Urinary bladder (tissue), 4 donors: Measurements from ENCODE around the gene OSM. TPM values are rescaled to one million over a fixed set of nuclear protein-coding genes. Genes with fewer than 3 reads are reported as not detected.
A peak's percentile ranks its signal among the peaks of the same experiment; 100 is the strongest.

ENCODE experiments used
- DNase-seq: peaks from one replicate; pipeline ENCODE4 v3.0.0-alpha.2; 2015; ENCODE audit errors: extremely low spot score
- H3K27ac ChIP-seq: one replicate; pipeline ENCODE4 v1.5.1; 2013; ENCODE audit warnings: low read depth, mild to moderate bottlenecking, moderate library complexity
- H3K36me3 ChIP-seq: one replicate; pipeline ENCODE4 v1.6.1; 2013; ENCODE audit warnings: mild to moderate bottlenecking, moderate library complexity; ENCODE audit not compliant: insufficient read depth
- H3K4me1 ChIP-seq: one replicate; pipeline ENCODE4 v1.6.1; 2013; ENCODE audit warnings: mild to moderate bottlenecking, moderate library complexity; ENCODE audit not compliant: insufficient read depth
- H3K4me3 ChIP-seq: one replicate; pipeline ENCODE4 v1.5.1; 2013; ENCODE audit warnings: low read depth, low read length
- WGBS: extraction: QIAGEN DNeasy Blood & Tissue Kit; methylation state at CpG from one replicate; pipeline ENCODE4 v1.1.7; 2013; 5-methylcytosine and 5-hydroxymethylcytosine counted together
- polyA plus RNA-seq: library from polyadenylated mRNA; stranded (reverse); fragments of 200-250 nt; gene quantifications from one replicate; pipeline ENCODE4 v1.2.3, GENCODE V29; 2013
- total RNA-seq: library from RNA; depleted of rRNA; stranded (reverse); fragments of >200 nt; gene quantifications from one replicate; pipeline ENCODE4 v1.2.3, GENCODE V29; 2014
- donor health status: healthy with polysubstance abuse.
- donor health status: healthy.

The OSM gene
- total and polyA plus RNA-seq, 2 donors: 0.32 to 1.3 TPM

DNA sequence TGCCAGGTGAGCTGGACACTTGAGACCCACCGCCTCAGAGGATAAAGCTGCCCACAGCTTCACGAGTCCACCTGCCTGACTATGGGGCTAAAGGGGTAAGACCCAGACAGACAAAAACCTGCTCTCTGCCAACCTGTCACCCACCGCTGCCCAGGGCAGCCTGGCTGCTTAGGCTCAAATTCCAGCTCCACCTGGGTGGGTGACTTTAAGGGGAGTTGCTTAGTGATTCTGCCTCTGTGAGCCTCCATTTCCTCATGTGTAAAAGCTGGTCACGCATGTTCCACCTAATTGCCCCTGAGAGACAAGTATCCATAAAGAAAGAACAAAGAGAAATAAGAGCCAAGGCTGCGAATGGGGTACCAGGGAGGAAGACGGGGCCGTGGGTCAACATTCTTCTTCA, 26.4 kb upstream of the OSM start:
- Histone ChIP-seq H3K36me3 (peaks cover 2% of the 10 kb centered on the region), H3K27ac (no peak overlapping the region), H3K4me3 (no peak overlapping the region), H3K4me1 (no peaks in the 10 kb centered on the region)
- WGBS: 92% methylated on average over 7 of the region's 7 CpGs
- no peak for DNase-seq

DNA sequence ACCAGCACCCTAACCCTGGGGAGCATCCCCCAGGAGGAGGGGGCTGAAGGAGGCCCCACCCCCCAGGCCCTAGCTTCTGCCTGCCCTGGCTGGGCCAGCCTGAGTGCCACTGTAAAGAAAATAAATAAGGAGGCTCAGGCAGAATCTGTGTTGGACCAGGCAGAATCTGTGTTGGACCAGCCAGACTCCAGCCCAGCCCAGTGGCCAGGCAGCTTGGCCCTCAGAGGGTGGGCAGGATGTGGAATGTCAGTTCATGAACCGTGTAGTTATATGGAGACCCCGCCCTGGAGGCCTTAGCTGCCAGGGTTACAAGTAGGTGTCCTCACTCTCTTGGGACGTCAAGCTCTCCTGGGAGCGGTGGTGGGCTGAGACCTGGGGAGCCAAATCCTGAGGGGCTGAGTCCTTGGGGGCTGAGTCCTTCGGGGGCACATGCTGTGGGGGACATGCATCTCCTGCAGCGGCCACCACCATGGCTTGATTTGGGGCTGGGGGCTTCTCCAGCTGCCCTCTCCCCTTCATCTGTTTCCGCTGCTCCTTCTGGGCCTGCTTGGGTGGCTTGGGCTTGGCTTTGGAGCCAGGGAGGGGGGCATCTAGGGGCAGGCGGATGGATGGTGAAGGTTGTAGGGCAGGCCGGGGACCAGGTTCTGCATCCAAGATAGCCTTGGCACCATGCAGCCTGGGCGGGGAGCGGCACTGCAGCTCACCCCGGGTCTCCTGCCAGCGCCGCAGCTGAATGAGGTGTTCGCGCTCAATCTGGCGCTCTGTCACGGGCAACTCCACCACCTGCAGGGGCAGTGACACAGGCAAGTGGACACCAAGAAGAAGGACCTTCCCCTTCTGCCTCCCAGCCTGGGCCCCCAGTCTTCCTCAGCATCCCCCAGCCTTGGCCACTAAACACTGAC, 25.7 kb upstream of the OSM start:
- Histone ChIP-seq H3K4me3 (no peak overlapping the region), H3K36me3 (peaks cover 2% of the 10 kb centered on the region), H3K27ac (no peak overlapping the region), H3K4me1 (no peaks in the 10 kb centered on the region)
- DNase-seq: no peak
- WGBS: 89% methylated on average over 18 of the region's 18 CpGs

DNA sequence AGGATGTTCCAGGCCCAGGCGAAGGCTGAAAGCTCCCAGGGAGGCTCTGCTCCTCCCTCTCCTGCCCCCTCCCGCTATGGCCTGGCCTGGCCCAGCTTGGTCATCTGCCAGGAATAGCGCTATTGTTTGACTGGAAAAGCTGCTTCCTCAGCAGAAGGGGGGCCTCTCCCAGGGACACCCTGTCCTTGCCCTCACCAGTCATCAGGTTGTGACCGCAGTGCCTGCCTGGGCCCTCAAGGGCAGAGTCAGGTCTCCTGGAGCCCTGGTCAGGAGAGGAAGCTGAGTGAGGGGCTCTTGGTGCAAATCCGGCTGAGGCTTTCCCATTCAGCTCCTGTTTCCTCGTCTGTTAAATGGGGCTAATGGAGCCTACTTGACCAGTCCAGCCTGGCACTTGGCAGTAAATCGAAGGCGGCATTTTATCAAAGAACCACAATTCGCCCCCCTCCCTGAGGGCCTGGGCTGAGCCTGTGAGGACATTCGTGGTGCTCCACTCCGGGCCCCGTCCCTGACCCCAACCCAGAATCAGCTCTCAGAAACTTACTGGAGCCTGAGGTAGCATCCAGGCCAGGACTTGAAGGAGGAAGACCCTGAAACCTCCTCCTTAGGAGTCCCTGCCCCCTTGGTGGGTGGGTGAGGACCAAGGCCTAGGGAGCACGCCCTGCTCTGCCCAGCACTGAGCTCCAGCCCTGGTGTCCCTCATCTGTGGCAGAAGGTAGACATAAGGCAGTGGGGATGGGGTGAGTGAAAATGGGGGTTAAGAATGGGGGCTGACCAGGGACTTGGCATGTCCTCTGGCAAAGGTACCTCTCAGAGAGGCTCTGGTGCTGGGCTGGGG, 24.6 kb upstream of the OSM start:
- H3K36me3 ChIP-seq: peaks cover 2% of the 10 kb centered on the region
- H3K4me3 ChIP-seq: no peak overlapping the region
- peak overlapping the region; percentile 84 for H3K27ac ChIP-seq
- no peak for DNase-seq
- H3K4me1 ChIP-seq: no peaks in the 10 kb centered on the region
- 54% methylated on average over 13 of the region's 13 CpGs for WGBS

DNA sequence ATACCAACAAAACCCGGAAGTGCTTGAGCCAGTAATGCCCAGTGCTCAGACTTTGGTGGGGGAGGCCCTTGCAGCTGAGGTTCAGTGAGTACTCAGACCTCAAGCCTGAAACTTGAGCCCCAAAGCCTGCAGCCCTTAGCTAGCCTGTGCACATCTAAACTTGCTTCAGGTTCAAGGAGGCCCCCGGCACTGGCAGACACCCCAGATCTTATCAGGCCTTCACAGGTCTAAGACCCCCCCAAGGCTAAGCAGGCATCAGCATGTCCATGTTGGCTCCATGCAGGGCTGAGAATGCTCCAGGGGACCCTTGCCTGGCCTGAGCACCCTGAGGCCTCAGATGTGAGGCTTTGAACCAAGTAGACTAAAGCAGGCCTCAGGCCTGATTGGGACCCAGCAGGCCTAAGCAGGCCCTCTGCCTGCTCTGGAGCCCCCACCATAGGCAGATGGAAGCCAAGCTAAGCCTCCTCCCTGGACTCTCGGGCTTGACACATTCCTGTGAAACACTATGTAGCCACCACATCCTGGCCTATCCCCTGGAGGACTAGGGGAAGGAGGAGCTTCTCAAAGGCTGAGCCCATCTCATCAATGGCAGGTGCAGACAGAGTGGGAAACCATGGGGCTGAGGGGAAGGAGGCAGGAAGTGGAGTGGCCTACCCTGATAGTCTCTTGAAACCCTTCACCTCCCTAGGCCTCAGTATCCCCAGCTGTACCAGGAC, 23.8 kb upstream of the OSM start:
- Histone ChIP-seq H3K36me3 (peaks cover 2% of the 10 kb centered on the region), H3K4me1 (no peaks in the 10 kb centered on the region), H3K4me3 (no peak overlapping the region), H3K27ac (peak overlapping the region; percentile 84)
- no peak for DNase-seq
- WGBS: 31% methylated on average over 3 of the region's 3 CpGs

DNA sequence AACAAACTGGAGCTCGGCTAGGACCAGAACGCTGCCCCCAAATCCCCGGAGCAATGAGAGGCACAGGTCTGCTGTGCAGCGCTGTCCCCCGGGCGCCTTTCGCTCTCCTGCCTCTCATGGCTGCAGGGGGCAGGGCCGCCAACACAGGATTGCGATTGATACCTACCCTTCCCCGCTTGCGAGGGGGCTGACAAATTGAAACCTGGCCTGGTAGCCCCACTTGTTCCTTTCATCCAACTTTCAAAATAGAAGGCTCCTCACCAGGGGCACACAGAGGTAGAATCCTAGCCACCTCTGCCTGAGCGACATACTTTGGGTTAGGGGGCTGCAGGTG, 23.3 kb upstream of the OSM start:
- Histone ChIP-seq H3K4me3 (peak overlapping the region; percentile 23), H3K36me3 (peaks cover 2% of the 10 kb centered on the region), H3K27ac (peak overlapping the region; percentile 84), H3K4me1 (no peaks in the 10 kb centered on the region)
- WGBS: 14% methylated on average over 12 of the region's 12 CpGs
- DNase-seq: no peak

DNA sequence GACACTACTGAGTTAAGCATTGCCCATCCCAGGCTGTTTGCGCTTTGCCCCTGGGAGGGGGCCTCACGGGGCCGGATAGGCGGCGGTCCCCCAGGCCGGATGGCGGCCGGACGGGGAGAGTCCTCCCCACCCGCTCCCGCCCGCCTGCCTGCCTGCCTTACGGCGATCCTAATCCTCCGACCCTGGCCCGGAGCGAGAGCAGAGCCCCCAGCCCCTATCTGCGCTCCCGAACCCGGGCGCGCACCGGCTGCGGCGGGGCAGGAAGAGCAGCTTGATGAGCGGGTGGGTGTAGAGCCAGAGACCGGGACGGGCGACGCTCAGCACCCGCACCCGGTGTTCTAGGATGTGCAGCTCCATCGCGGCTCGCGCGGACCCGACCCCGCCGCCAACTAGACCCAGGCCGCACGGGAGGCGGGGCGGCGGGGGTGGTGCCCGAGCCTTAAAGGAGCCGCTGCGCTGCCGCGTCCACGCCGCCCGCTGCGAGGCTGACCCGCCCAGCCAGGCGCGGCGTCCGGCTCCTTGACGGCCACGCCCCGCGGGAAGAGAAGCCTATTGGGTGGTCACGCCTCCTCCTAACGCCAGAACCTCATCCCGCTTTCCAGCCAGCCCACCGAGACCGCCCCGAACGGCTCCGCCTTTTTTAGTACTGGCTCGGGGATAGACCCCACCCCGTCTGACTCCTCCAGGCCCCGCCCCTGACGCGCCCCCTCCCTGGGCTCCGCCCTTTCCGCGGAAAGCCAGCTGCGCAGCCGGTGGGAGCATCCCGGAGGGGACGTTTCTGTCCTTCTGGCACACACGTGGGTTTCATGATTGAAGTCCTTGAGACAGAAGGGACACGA, 22.7 kb upstream of the OSM start, which contains the start of gene CASTOR1:
TSS of gene CASTOR1 (minus strand) at position 365 of the 839 bp plus-strand sequence. CDS start at position 357, 8 bp downstream.
- H3K27ac ChIP-seq: peak within 1 kb of the TSS; percentile 84
- H3K36me3 ChIP-seq: peaks cover 2% of the 10 kb centered on the region
- H3K4me1 ChIP-seq: no peaks in the 10 kb centered on the region
- peak within 1 kb of the TSS; percentile 87 for H3K4me3 ChIP-seq
- peak; percentile 97 for DNase-seq
- WGBS: under 1% methylated on average over 85 of the region's 85 CpGs

DNA sequence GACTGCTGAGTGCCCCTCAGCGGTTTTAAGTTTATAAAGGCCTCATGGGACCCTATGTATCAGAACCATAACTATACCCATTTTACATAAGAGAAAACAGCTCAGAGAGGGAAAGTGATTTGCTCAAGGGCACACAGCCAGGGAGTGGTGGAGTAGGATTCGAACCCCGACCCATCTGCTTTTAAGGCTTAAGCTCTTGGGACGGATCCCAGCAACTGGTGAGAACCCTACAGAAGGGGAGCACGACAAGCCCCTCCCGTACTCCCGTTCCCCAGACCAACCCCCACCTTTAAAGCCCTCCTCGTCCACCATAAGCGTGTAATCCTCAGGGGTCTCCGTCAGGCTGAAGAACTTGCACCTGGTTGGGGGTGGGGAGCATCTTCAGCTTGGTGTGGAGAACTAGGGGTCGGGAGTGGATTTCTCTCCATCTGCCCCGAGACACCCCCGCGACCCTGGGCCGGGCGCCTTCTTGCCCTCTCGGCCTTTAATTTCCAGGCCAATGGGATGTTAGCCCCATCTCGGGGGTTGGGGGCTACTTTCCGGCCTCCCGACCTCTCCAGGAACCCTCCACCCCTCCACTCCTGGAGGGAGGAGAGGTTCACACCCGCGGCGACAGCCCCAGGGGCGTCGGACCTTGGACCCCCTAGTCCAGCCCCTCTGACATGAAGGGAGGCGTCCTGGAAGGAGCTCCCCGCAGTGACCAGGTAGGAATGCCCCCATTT, 21.9 kb upstream of the OSM start:
- Histone ChIP-seq H3K36me3 (peaks cover 2% of the 10 kb centered on the region), H3K4me3 (peak overlapping the region; percentile 87), H3K4me1 (no peaks in the 10 kb centered on the region), H3K27ac (peak overlapping the region; percentile 79)
- DNase-seq: no peak
- 8% methylated on average over 27 of the region's 27 CpGs for WGBS

DNA sequence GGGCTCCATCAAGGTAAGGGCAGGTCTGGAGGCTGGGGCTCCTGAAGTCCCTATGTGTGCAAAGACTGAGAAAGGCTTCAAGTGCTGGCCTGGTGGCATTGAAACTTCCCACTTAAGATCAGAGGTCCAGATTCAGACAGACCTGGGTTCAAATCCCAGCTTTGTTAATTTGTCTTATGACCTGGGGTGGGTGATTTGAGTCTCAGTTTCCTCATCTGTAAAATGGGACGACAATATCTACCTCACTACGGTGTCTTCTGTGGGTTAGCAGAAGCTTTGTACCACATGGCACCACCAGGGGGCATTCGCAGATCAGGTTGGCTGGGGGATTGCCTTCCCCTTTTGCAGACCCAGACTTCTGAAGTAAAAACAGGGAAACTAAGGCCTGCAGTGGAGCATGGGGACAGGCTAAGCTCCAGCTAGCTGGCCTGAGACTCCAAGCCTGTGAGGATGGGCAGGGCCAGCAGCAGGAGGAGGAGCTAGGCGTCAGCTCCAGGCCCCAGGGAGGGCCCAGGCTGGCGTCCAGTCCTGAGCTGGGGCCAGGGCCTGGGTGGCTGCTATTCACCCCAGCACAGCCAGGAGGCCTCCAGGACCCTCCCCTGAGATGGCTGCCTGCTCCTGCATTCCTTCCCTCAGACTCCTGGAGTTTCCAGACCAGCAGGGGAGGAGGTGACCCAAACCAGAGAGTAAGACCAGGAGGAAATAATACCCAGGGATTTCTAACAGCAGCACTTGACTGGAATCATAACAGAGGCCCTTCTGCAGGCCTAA, 21.2 kb upstream of the OSM start:
- no peak overlapping the region for H3K27ac ChIP-seq

DNA sequence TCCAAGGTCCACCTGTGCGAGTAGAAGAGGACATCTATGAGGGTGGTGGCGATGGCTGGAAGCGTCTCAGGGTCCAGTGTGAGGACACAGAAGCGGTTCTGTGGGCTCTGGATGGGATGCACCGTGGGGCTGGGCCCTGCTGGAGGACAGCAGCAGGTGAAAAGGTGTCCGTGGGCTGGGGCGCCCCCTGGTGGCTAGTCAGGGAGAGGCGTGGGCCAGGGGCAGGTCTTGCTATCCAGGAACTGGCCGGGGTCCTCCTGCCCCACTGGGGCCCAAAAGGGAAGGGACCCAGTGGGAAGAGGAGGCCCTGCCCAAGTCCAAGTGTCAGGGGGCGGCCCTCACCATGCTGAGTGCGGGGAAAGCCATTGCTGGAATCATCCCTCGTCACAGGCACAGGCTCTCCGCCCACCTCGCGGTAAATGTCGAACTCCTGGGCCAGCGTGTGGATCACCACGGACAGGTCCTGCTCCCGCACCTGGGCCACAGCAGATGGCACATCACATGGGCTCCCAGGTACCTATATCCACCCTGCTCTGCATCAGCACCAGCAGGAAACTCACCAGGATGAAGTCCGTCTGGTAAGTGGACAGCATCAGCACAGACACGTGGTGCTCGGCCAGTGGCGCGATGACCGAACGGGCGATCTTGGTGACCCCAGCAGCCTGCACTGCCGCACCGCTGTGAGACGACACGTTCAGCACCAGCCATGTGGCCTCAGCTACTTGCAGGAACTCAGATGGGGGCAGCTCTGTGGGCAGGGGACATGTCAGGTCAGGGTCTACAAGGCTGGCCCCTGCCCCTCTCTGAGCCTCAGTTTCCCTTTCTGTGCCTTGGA, 20.4 kb upstream of the OSM start:
- WGBS: 69% methylated on average over 31 of the region's 31 CpGs
- Histone ChIP-seq H3K36me3 (no peaks in the 10 kb centered on the region), H3K27ac (no peak overlapping the region), H3K4me1 (no peaks in the 10 kb centered on the region), H3K4me3 (no peak overlapping the region)
- no peak for DNase-seq

More for the DNA sequence above, 21.2 kb upstream of the OSM start:
- H3K4me3 ChIP-seq: peak overlapping the region; percentile 87
- H3K36me3 ChIP-seq: no peaks in the 10 kb centered on the region
- 16% methylated on average over 5 of the region's 5 CpGs for WGBS
- H3K4me1 ChIP-seq: no peaks in the 10 kb centered on the region
- no peak for DNase-seq

DNA sequence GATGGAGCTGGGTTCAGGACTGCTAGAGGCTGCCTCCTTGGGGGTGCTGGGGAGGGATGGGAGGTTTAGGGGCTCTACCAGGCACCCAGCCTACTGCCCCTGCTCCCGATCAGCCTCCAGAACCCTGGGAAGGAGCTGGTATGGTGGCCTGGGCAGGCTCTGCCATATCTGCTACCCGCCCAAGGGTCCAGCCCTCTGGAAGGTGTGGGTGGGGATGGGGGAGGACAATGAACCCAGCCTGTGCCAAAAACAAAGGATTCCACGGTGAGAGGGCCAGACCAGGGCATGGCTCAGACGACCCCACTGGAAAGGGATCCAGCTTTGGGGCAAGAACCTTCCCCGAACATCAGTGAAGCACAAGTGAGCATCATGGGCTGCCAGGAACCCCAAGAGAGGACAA, 19.7 kb upstream of the OSM start:
- no peaks in the 10 kb centered on the region for H3K36me3 ChIP-seq
- DNase-seq: no peak
- no peaks in the 10 kb centered on the region for H3K4me1 ChIP-seq
- 84% methylated on average over 5 of the region's 5 CpGs for WGBS
- no peak overlapping the region for H3K27ac ChIP-seq
- no peak overlapping the region for H3K4me3 ChIP-seq

DNA sequence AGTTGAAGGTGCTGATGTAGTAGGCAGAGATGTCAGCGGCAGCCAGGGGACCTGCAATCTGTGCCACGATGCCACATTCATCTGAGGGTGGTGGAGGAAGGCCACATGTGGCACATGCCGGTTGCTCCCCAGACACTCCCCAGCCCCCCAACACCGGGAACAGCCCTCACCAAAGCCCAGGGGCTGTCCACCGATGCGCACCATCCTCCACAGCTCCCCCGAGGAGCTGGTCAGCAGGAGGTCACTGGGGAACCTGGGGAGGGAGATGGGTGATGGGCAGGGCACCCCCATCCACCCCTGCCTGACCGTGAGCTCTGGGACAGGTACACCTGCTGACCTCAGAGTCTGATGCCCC, 19.2 kb upstream of the OSM start:
- 90% methylated on average over 8 of the region's 8 CpGs for WGBS
- Histone ChIP-seq H3K4me3 (no peak overlapping the region), H3K36me3 (no peaks in the 10 kb centered on the region), H3K4me1 (no peaks in the 10 kb centered on the region), H3K27ac (no peak overlapping the region)
- DNase-seq: no peak
